ENCODE measurements around the gene PNPLA6.
A peak's percentile ranks its signal among the peaks of the same experiment; 100 is the strongest.

PNPLA6 gene

DNA sequence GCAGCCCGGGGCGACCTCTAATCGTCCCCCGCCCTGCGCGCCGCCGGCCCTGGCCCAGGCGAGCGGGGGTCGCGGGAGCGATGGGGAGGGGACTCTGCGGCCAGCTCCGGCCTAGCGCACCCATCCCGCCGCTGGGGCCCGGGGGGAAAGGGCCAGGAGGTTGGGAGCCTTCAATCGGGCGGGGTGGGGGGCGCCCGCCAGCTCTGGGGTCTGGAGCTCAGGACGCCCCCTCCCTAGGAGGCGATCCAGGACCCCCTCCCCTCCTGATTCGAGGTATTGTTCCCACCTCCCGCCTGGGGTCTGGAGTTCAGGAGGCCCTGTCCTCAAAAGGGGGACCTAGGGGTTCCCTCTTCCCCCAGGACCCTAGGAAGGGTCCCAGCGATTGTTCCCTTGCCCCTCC lies 19.2 kb upstream of the PNPLA6 start:
- DNase-seq = no peak

DNA sequence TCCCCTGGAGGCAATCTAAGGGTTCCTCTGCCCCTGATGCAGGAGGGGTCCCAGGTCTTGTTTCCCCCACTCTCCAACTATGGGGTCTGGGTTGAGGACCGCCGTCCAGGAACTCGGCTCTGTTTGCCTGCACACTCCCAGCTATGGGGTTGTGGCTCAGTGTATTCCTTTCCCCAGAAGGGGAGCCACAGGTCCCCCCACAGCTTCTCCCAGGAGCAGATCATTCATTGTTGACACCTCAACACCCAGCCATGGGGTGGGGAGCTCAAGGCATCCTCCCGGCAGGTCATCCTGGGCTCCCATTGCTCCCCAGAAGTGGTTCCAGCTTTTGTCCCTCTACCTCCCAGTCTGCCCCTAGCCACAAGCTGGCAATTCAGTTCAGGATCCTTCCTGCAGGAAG lies 18.6 kb upstream of the PNPLA6 start:
- no peak for DNase-seq

DNA sequence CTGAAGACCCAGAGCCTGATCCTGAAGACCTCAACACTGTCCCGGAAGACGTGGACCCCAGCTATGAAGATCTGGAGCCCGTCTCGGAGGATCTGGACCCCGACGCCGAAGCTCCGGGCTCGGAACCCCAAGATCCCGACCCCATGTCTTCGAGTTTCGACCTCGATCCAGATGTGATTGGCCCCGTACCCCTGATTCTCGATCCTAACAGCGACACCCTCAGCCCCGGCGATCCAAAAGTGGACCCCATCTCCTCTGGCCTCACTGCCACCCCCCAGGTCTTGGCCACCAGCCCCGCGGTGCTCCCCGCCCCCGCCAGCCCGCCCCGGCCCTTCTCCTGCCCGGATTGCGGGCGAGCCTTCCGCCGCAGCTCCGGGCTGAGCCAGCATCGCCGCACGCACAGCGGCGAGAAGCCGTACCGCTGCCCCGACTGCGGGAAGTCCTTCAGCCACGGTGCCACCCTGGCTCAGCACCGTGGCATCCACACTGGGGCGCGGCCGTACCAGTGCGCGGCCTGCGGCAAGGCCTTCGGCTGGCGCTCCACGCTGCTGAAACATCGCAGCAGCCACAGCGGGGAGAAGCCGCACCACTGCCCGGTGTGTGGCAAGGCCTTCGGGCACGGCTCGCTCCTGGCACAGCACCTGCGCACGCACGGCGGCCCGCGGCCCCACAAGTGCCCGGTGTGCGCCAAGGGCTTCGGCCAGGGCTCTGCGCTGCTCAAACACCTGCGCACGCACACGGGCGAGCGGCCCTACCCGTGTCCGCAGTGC lies 16.0 kb upstream of the PNPLA6 start:
- DNase-seq = no peak

DNA sequence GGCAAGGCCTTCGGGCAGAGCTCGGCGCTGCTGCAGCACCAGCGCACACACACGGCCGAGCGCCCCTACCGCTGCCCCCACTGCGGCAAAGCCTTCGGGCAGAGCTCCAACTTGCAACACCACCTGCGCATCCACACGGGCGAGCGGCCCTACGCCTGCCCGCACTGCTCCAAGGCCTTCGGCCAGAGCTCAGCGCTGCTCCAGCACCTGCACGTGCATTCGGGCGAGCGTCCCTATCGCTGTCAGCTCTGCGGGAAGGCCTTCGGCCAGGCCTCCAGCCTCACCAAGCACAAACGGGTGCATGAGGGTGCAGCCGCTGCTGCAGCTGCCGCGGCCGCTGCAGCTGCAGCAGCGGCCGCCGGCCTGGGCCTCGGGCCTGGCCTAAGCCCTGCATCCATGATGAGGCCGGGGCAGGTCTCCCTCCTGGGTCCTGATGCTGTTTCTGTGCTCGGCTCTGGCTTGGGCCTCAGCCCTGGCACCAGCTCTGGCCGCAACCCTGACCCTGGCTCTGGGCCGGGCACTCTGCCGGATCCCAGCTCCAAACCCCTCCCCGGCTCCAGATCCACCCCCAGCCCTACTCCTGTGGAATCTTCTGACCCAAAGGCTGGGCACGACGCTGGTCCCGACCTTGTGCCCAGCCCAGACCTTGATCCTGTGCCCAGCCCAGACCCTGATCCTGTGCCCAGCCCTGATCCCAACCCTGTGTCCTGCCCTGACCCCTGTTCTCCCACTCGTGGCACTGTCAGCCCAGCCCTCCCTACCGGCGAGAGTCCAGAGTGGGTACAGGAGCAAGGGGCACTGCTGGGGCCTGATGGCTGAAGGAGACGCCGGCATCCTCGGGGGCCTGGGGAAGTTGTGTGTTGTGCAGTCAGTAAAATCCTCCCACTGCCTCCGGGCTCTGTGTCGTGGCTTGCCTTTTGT lies 15.1 kb upstream of the PNPLA6 start:
- DNase-seq = no peak

- no peak for DNase-seq
Measured at GRCh38 chr19:7521551-7522071, 13.9 kb upstream of the PNPLA6 start.

- peak; percentile 100 for DNase-seq
Measured at GRCh38 chr19:7522072-7522922, 13.2 kb upstream of the PNPLA6 start, which contains the start of gene MCOLN1. Gene MCOLN1 (plus strand): TSS chr19:7522624. CDS start chr19:7522751, 127 bp downstream.

GRCh38 chr19:7522923-7523667 lies 12.4 kb upstream of the PNPLA6 start:
- DNase-seq = no peak

- no peak for DNase-seq
Measured at GRCh38 chr19:7524523-7524922, 11.0 kb upstream of the PNPLA6 start.

GRCh38 chr19:7524992-7525739 lies 10.4 kb upstream of the PNPLA6 start:
- DNase-seq = no peak

DNA sequence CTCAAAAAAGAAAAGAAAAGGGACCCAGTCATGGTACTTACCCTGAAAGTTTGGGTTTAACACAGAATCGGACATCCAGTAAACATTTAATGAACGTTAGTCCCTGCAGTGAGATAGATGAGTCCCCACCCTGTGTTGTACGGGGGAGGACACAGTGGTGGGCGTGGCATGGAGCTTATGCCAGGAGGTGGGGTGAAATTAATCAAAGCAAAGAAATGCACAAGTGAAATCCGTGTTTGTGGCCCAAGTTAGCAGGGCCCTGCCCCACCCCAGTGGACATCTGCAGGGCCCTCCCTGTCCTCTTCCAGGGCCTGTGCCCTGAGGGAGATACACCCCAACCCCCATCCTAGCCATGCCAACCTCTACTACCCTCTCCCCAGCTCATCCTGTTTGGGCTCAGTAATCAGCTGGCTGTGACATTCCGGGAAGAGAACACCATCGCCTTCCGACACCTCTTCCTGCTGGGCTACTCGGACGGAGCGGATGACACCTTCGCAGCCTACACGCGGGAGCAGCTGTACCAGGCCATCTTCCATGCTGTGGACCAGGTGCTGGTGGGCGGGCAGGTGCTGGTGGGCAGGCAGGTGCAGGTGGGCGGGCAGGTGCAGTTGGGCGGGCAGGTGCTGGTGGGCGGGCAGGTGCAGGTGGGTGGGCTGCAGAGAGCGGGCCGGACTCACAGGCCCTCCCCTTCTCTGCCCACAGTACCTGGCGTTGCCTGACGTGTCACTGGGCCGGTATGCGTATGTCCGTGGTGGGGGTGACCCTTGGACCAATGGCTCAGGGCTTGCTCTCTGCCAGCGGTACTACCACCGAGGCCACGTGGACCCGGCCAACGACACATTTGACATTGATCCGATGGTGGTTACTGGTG lies 9.2 kb upstream of the PNPLA6 start:
- no peak for DNase-seq

DNA sequence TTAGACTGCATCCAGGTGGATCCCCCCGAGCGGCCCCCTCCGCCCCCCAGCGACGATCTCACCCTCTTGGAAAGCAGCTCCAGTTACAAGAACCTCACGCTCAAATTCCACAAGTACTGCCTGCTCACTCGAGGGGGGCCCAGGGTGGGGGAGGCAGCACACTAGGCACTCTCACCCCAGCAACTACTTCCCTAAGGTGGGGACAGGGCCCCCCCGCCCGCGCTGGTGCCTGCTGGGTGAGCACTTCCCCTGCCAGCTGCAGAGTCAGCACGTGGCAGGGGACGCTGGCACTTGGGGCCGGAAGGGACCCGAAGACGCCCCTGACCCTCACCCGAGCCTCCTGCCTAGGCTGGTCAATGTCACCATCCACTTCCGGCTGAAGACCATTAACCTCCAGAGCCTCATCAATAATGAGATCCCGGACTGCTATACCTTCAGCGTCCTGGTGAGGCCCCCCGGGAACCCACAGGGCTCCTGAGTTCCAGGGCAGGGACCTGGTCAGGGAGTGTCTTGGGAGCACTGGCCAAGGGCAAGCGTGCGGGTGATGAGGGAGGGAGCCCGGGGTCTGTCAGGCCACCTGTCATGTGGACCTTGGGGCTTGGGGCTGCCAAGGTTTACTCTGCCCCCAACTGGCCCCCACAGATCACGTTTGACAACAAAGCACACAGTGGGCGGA lies 7.9 kb upstream of the PNPLA6 start:
- no peak for DNase-seq

DNA sequence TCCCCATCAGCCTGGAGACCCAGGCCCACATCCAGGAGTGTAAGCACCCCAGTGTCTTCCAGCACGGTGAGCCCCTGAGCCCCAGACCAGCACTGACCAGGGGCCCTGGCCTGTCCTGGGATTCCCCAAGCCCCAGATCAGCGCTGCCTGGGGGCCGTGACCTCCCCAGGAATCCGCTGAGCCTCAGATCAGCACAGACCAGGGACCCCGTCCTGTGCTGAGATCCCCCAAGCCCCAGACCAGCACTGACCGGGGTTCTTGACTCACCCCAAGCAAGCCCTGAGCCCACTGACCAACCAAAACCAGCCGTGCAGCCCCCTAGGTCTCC lies 7.4 kb upstream of the PNPLA6 start:
- no peak for DNase-seq

DNA sequence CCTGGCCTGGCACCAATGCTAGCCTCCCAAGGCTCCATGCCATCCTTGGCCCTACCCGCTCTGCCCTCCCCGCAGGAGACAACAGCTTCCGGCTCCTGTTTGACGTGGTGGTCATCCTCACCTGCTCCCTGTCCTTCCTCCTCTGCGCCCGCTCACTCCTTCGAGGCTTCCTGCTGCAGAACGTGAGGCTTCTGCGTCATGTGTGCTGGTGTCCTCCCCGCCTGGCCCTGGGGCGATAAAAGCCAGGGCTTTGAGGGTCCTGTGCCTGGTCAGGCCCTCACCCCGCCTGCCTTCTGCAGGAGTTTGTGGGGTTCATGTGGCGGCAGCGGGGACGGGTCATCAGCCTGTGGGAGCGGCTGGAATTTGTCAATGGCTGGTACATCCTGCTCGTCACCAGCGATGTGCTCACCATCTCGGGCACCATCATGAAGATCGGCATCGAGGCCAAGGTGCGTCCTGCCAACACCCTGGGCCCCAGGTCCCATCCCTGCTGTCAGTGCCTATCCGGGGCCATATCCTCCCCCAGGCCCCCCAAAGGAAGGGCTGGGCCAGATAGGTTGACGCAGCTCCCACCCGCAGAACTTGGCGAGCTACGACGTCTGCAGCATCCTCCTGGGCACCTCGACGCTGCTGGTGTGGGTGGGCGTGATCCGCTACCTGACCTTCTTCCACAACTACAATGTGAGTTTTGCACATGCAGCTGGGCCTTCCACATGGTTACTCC lies 6.8 kb upstream of the PNPLA6 start:
- DNase-seq = no peak

DNA sequence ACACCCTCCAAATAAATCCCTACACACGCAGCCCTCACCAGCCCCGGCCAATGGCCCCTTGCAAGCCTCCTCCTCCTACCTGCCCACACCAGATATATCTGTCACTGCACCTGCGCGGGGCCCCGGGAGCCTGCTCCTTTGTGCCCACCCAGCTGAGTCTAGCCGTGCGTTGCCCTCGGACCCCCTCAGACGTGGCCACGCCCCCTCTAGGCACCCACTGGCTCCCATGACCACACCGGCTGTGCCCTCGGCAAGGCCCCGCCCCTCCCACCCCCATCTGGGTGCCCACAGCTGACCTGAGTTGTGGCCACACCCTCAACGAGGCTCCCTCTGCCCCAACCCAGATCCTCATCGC lies 6.3 kb upstream of the PNPLA6 start:
- DNase-seq = no peak

GRCh38 chr19:7529610-7530490 lies 5.7 kb upstream of the PNPLA6 start:
- no peak for DNase-seq

DNA sequence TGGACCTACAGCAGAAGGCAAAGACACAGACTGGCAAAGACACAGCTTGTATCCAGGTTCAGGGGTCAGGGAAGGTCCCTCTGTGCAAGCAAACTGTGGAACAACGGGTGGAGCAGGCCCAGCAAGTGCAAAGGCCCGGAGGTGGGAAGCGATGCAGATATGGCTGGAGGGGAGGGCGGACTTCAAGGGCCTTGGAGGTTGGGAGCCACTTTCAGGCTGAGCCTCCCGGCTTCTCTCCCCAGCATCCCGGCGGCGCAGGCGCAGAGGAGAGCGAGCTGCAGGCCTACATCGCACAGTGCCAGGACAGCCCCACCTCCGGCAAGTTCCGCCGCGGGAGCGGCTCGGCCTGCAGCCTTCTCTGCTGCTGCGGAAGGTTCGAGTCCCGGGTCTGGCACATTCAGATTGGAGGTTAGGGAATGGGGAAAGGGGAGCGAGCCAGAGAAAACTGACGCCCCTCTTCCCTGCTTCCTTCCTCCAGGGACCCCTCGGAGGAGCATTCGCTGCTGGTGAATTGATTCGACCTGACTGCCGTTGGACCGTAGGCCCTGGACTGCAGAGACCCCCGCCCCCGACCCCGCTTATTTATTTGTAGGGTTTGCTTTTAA lies 2.1 kb upstream of the PNPLA6 start:
- no peak for DNase-seq

GRCh38 chr19:7533925-7534480 lies 1.5 kb upstream of the PNPLA6 start:
- DNase-seq = peak; percentile 88

All from activated naive CD4-positive, alpha-beta T cell treated with Interleukin-2 at 50 U/mL for 16 hours (primary cell).